HG03575 (cell line): ENCODE measurements around the gene IMPA2.
A peak's percentile ranks its signal among the peaks of the same experiment; 100 is the strongest.
"Not testable (repeated sequence)": the region's sequence is repeated elsewhere in the genome, so short reads cannot be mapped to it uniquely, and the experiment has no call there.

Source experiments
- ATAC-seq: cut with Tn5 transposase; IDR thresholded peaks from one replicate; pipeline ENCODE4 v1.9.1; 2021; ENCODE audit not compliant: unreplicated experiment, insufficient number of reproducible peaks, low FRiP score; ENCODE audit errors: extremely low read depth

The IMPA2 gene

DNA sequence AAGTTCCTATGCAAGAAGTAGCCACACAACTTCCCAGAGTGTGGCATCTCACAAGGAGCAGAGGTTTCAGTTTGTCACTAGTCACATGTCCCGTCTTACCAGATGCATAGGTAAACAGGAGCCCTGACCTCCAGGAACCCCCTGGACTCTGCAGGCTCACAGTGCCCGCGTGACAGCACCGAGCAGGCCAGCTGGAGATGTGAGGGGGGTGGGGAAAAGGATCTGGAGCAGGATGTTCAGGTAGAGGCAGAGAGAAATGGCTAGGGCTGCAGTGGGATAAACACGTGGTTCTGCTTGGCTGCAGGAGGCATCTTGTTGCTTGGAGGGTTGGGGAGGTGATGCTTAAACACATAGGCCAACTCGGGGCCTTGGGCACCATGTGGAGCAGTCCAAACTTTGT, 54.2 kb downstream of the IMPA2 start:
- ATAC-seq: no peak

DNA sequence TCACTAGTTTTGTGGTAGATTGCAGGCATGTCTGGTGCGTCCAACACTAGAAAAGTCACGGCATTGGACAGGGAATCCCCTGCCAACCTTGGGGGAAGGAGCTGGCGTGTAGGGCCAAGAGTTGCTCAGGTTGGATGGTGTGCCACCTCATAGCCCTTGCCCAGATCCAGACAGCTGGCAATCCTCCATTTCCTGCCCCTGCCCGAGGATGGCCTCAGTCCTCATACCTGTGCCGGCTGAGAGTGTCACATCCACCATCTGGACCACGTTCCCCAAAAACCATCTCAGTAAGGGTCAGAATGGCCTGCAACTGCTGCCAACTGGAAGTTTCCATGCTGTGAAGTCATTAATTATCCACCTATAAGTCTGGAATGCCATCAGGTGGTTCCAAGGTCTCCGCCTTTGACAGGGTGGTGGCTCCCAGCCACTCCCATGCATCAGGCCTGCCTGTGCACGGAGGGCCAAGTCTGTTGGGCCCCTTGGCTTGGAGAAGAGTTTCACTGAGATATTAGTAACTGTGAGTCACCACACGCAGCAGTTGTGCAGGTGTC, 55.0 kb downstream of the IMPA2 start:
- no peak for ATAC-seq

DNA sequence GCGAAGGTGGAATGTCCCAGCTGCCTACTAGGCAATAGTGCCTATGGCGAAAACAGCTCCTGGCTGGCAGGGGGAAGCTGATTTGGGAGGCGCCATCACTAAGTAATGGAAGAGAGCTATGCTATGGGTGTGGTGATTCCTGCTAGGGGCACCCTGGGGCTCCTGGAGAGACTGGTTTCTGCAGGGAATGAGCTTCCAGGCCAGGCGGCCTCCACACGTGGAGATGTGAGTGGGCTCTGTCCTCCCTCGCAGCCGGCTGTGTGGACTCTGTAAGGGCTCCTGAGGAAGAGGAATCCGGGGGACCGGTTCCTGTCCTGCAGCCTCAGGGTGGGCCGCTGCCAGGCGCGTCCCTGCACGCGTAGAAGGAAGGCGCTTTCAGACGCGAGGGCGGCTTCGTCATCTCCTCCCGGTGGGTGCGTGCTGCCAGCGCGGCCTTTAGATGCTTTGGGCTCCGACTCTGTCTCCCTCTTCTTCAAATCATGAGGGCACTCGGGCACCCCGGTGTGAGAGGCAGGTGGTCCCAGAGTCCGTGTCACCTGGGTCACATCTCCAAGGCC, 56.9 kb downstream of the IMPA2 start:
- no peak for ATAC-seq

DNA sequence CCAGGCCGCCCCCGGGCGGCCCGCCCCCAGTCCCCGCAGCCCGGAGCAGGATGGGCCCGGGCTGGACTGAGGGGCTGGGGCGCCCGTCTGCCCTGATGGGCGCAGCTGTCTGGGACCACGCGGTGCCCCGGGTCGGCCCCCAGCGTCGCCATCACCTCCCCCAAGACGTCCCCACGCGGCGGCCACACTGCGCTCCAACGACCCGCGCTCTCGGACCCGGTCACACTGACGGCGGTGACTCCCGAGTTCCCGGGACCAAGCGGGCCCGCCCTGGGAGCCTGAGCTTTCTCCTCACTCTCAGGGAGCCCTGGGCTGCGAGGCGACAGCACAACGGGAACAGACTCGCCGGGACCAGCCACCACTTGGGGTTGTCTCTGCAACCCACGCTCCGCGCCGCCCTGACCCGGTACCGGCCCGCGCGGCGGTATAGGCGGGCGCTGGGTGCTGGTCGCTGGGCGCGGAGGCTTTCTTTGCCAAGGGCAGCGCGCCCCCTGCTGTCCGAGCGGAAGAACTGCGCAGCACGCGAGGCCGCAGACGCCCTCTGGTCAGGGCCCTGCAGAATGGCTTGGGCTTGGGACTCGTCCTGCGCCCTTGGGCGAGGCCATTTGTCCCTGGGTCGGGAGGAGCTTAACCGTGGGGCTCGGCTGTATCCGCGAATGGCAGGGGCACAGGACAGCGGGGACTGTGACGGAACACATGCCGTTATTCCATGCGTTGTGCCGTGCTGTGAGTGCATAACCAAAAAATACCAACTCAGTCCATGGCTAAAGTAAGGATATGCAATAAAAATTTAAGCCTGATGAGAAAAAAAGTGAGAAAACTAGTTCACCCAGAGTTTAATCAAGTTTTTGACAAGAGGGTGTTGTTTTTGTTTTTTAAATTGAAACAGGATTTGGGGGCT, 57.6 kb downstream of the IMPA2 start:
- ATAC-seq: no peak

GRCh38 chr18:12039540-12039930, 58.2 kb downstream of the IMPA2 start:
- not testable (repeated sequence) for ATAC-seq

DNA sequence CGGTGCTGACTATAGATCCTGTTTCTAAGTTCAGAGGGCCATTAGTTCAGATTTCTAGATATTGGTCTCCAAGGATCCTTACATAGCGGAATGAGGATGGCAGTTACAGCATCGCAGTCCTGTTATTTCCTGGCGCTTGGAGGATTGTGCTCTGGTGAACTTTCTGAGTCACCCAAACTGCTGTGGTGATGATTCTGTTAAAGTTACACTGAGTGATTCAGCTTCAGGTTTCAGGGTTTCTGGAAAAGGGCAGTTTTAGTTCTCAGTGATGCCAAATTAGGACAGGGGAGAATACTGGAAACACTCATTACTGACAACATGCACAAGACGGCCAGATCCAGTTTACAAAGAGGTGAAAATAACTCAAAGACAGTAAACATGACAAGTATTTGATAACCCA, 60.3 kb downstream of the IMPA2 start:
- no peak for ATAC-seq

DNA sequence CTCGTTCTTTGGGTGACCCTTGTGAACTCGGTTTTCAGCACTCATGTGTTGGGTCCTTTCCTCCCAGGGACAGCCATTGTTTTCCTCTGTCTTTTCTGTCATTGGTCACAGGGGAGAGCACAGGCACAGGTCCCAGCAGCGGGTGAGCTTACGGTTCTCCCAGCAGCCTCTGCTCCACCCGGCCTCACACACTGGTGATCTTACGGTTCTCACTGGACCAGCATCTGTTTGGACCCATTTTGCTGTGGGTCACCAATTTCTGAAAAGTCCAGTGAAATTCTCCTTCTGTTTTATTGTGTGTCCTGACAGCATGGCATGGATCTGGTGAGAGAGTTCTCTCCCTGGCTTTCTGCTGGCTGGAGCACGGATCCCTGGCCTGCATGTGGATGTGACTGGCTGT, 62.5 kb downstream of the IMPA2 start:
- no peak for ATAC-seq

- no peak for ATAC-seq
Measured at GRCh38 chr18:12044591-12044990, 63.3 kb downstream of the IMPA2 start.

DNA sequence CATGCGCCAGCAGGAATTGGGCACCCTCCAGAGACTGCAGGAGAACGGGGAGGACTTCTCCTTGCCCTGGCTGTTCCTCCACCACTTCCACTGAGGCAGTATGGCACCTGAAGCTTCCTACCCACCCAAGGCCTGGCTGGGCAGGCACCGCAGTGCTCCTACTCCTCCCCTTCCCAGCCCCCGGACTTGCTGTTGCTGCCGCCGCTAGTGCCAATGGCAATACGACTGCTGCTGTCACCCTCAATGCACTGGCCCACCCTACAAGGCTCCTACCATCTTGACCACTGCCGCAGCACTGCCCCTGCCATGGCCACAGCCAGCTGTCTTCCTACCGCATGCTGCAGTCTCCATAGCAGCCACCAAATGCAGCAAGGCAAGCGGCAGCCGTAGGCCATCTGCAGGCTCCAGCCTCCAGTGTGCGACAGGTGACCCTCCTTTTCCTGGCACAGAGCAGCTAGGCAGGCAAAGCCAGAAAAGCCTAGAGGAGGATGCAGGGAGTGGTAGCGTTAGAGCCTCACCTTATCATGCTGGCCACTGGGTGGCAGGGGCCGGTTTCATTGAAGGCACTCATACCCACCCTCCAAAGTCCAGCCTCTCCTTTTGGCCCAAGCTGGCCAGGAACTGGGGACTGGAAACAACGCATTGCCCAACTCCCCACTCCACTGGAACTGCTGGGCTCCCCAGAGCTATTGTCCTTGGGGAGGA, 64.9 kb downstream of the IMPA2 start:
- ATAC-seq: no peak

- no peak for ATAC-seq
Measured at GRCh38 chr18:12046751-12047335, 65.5 kb downstream of the IMPA2 start.

- ATAC-seq: no peak
Measured at GRCh38 chr18:12048010-12048826, 66.9 kb downstream of the IMPA2 start.

- ATAC-seq: no peak
Measured at GRCh38 chr18:12048827-12049175, 67.5 kb downstream of the IMPA2 start.

GRCh38 chr18:12049978-12050811, 68.9 kb downstream of the IMPA2 start:
- peak; percentile 61 for ATAC-seq

DNA sequence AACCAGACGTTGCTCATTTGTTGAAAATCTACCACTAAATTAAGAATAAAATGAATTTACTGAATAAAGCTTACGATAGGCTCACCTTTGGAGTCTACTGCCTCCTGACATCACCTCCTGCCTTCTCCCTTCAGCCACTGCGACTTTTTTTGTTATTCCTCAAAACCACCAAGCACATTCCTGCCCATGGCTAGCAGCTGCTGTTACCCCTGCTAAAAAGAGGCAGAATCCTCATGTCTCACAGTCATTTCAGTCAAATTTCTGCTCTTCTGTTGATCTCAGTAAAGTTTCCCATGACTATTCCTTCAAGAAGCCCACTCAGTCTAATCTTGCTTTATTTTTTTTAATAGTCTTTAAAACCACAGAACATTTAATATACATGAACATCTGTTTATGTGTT, 71.6 kb downstream of the IMPA2 start:
- ATAC-seq: no peak

GRCh38 chr18:12053289-12053688, 72.0 kb downstream of the IMPA2 start:
- no peak for ATAC-seq

DNA sequence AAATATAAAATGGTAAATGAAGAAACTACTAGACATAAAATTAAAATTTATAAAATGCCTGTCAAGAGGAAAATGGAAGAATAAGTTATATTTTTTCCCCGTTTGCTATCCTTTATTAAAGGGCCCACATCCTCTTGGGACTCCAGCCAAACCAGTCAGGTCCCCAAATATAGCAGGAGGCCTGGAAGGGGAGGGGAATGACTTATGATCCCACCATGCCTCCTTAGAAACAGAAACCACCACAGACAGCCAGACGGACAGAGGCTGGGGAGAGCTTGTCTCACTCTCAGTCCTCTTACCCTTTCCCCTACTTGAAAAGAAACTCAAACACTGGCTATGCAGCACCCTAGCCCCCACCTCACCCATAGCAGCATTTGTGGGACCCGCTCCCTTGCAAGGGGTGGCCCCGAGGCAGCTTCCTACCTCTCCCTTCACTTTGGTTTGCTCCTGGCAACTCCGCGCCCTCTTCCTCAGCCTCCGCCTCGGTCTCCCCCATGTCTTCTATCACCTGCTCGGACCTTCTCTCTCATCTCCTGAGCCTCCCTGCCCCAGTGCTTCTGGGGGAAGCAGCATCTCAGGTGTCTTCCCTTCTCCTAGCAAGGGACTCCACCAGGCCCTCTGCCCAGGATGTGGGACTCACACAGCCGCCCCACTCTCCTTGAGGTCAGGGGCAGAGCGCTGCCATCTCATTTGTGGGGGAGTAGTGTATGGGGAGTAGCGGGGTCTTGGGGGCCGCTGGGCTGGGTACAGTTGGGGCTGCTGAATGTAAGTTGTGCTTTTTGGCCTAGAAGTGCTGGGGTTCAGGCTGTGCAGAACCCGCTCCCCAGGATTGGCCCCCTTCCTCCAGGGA, 75.0 kb downstream of the IMPA2 start:
- no peak for ATAC-seq

- no peak for ATAC-seq
Measured at GRCh38 chr18:12056884-12057402, 75.6 kb downstream of the IMPA2 start.
